SK-N-MC (cell line): ENCODE measurements around the gene DCLK1.
"Not testable (repeated sequence)": the region's sequence is repeated elsewhere in the genome, so short reads cannot be mapped to it uniquely, and the experiment has no call there.

Experiments used
- DNase-seq: peaks from one replicate; pipeline ENCODE4 v3.0.0-alpha.2; 2011; ENCODE audit warnings: low read depth, low spot score
- H3K27ac ChIP-seq: fragments of 200-600 bp; sonication (generic); 2 replicates; pipeline ENCODE4 v1.5.1; 2016; ENCODE audit warnings: mixed run types
- H3K36me3 ChIP-seq: fragments of 200-600 bp; sonication (generic); 2 replicates; pipeline ENCODE4 v1.6.1; 2017; ENCODE audit warnings: antibody characterized with exemption, low read length, mixed read lengths; ENCODE audit not compliant: insufficient read depth
- H3K4me3 ChIP-seq: fragments of 200-600 bp; sonication (generic); 2 replicates; pipeline ENCODE4 v1.5.1; 2016
- H3K9ac ChIP-seq: fragments of 200-600 bp; sonication (generic); 2 replicates; pipeline ENCODE4 v1.8.0; 2017; ENCODE audit warnings: mixed run types, mixed read lengths; ENCODE audit not compliant: insufficient read length
- H3K9me3 ChIP-seq: fragments of 200-600 bp; sonication (generic); 2 replicates; pipeline ENCODE4 v1.6.1; 2017; ENCODE audit warnings: low read depth, mild to moderate bottlenecking, antibody characterized with exemption, low read length, moderate library complexity, mixed read lengths
- EZH2 ChIP-seq: fragments of 200-600 bp; sonication (generic); IDR thresholded peaks from one replicate; pipeline ENCODE4 v1.6.1; 2017; ENCODE audit warnings: antibody characterized with exemption
- FOXP2 ChIP-seq: optimal IDR thresholded peaks from 2 replicates; pipeline ENCODE3; 2011; ENCODE audit warnings: mild to moderate bottlenecking, moderate library complexity; ENCODE audit not compliant: insufficient read depth; ENCODE audit errors: extremely low read length, control extremely low read depth
- POLR2AphosphoS5 ChIP-seq: IDR thresholded peaks from 2 replicates; pipeline ENCODE4 v1.6.1; 2012; ENCODE audit warnings: mild to moderate bottlenecking, low read depth, low read length, borderline replicate concordance

Gene DCLK1

DNA sequence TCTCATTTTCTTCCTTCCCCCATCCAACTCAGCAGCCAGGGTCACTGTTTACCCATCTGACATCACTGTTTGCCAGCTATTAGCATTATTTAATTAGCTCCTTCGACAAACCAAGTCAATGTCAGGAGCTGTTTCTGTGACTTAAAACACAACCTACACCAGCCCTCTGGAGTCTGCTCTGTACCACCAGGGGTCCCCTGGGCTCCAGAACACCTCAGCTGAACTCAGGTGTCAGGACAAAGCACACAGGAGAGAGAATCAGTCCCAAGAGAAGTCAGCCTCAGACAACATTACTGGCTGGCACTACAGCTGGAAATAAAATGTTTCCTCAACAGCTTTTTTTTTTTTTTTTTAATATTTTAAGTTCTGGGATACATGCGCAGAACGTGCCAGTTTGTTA is 45.1 kb downstream of the DCLK1 start:
- Histone ChIP-seq H3K4me3 (no peak overlapping the region), H3K27ac (no peak overlapping the region), H3K9me3 (no peaks in the 10 kb centered on the region), H3K9ac (no peak overlapping the region), H3K36me3 (no peaks in the 10 kb centered on the region)
- TF ChIP-seq EZH2 (no peak), FOXP2 (no peak)
- no peak for DNase-seq

DNA sequence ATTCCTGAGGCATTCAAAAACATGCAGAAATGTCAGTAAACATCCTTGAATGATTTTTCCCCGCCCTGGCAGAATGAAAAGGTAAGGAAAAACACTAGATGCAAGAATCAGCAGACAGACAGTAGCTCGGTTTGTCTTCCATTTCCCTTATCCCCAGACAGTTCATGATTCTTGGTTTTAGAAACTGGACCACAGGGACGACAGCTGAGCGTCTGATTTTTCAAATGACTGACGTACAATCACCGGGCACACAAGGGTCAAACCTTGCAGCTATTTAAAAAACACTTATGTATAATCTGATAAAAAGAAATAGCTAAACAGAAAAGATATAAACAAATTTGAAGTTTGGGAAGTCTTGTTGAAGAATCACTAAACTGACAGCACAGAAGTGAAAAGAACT is 47.1 kb downstream of the DCLK1 start:
- H3K27ac ChIP-seq: no peak overlapping the region
- DNase-seq: no peak
- no peak overlapping the region for H3K9ac ChIP-seq
- no peak for TF ChIP-seq EZH2
- no peak for TF ChIP-seq POLR2AphosphoS5
- no peak for TF ChIP-seq FOXP2
- H3K36me3 ChIP-seq: no peaks in the 10 kb centered on the region
- no peak overlapping the region for H3K4me3 ChIP-seq
- no peaks in the 10 kb centered on the region for H3K9me3 ChIP-seq

DNA sequence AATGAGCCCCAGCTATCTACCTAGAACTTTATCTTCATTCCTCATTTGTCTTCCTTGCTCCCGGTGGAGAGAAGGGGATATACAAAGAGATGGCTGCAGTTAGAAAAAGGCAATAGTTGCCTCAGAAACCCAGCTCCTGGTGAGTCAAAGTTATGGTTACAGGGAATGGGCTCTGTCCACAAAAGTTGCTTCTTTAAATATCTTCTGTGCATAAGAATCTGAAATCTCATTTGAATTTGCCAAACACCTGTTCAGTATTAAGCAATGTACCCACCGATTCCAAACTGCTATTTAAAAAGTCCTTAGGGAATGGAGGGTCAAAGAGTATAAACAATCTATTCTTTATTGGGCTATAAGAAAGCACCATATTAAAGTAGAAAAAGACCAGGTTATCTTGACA is 48.4 kb downstream of the DCLK1 start:
- TF ChIP-seq POLR2AphosphoS5 (no peak), EZH2 (no peak), FOXP2 (no peak)
- DNase-seq: no peak
- no peak overlapping the region for H3K9ac ChIP-seq
- no peak overlapping the region for H3K27ac ChIP-seq
- H3K9me3 ChIP-seq: no peaks in the 10 kb centered on the region
- no peaks in the 10 kb centered on the region for H3K36me3 ChIP-seq
- H3K4me3 ChIP-seq: no peak overlapping the region

DNA sequence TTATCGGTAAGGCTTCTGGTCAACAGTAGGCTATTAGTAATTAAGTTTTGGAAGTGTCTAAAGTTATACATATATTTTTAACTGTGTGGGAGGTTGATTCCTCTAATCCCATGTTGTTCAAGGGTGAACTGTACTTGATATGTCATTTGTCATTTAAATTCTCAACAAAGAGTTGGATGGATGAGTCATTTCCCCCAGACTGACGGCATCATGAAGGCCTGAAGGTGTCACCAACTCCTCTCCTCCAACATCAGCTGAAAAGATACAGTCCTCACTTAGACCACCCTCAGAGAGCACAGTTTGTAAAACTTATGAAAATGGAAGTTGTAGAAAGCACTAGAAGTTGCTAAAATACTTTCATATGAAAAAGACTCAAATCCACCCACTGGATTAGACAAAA is 48.8 kb downstream of the DCLK1 start:
- H3K4me3 ChIP-seq: no peak overlapping the region
- TF ChIP-seq FOXP2 (no peak), POLR2AphosphoS5 (no peak)
- H3K36me3 ChIP-seq: no peaks in the 10 kb centered on the region
- no peak overlapping the region for H3K9ac ChIP-seq
- H3K27ac ChIP-seq: no peak overlapping the region
- DNase-seq: no peak
- H3K9me3 ChIP-seq: no peaks in the 10 kb centered on the region

DNA sequence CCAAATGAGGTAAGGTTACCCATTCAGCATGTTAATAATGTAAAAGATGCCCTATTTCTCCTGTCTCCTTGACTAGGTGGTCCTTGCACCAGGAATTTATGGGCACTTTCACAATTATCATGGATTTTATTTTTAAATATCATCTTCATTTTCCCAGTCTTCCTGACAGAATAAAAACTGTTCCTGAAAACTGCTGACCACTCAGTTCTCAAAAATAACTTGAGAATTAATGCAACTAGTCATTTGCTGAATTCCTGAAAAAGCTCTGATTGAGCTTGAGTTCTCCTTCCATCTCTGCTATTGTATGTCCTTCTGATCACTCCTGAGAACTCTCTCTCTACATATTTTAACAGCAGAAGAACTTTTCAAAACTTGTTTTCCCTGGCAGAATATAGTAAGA is 55.0 kb downstream of the DCLK1 start:
- no peak overlapping the region for H3K9ac ChIP-seq
- H3K9me3 ChIP-seq: no peaks in the 10 kb centered on the region
- no peak overlapping the region for H3K4me3 ChIP-seq
- H3K27ac ChIP-seq: no peak overlapping the region
- H3K36me3 ChIP-seq: no peaks in the 10 kb centered on the region
- no peak for DNase-seq
- TF ChIP-seq POLR2AphosphoS5 (no peak), FOXP2 (no peak), EZH2 (no peak)

DNA sequence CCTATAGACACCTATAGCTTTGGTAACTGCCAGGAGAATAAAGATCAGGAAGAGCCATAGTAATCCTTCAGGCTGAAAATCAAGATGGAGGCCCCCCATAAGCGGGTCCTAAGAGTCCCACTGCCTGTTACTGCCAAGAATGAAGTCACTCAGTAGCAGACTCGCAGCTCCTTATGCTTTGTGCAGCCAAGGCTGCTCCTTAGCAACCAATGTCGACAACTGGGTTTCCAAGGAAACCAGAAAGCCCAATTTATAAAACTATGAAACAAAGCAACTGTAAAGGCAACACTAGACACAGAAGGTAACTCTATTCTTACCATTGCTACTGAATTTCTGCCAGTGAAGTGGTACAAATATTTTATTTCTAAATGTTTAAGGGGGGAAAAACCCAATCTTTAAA is 56.5 kb downstream of the DCLK1 start:
- TF ChIP-seq EZH2 (no peak), POLR2AphosphoS5 (no peak), FOXP2 (no peak)
- no peaks in the 10 kb centered on the region for H3K36me3 ChIP-seq
- DNase-seq: no peak
- no peak overlapping the region for H3K9ac ChIP-seq
- H3K9me3 ChIP-seq: no peaks in the 10 kb centered on the region
- H3K4me3 ChIP-seq: no peak overlapping the region
- no peak overlapping the region for H3K27ac ChIP-seq

DNA sequence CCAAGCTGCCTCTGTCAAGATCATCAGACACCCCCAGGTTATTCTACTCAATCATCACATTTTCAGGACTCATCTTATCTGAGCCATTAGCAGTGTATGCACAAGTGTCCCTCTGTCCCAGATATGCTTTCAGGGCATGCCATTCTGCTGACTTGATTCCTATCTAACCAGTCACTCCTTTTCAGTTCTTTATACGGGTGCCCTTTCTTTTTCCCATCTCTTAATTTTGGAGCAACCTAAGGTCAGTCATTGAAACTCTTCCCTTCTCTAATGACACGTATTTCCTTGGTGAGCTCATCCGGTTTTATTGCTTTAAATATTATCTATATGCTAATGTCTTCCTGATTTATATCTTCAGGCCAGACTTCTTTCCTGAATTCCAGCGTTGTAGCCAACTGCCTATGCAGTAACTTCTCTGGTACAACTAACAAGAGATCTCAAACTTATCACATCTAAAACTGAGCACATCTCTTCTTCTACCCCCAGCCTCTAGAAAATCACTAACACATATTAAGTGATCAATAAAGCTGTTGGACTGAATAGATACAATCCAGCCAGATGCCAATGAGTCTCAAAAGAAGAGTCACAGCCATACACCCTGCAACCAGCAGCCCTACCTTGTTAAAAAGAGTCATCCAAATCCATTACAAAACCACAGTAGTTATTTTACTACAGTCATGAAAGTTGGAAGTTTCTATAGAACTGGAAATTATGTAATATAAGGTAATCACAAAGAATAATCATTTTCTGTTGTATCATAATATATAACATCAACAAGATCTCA is 58.8 kb downstream of the DCLK1 start:
- H3K36me3 ChIP-seq: no peaks in the 10 kb centered on the region
- H3K4me3 ChIP-seq: no peak overlapping the region
- DNase-seq: no peak
- H3K9ac ChIP-seq: no peak overlapping the region
- TF ChIP-seq FOXP2 (no peak), POLR2AphosphoS5 (no peak), EZH2 (no peak)
- no peak overlapping the region for H3K27ac ChIP-seq
- no peaks in the 10 kb centered on the region for H3K9me3 ChIP-seq

DNA sequence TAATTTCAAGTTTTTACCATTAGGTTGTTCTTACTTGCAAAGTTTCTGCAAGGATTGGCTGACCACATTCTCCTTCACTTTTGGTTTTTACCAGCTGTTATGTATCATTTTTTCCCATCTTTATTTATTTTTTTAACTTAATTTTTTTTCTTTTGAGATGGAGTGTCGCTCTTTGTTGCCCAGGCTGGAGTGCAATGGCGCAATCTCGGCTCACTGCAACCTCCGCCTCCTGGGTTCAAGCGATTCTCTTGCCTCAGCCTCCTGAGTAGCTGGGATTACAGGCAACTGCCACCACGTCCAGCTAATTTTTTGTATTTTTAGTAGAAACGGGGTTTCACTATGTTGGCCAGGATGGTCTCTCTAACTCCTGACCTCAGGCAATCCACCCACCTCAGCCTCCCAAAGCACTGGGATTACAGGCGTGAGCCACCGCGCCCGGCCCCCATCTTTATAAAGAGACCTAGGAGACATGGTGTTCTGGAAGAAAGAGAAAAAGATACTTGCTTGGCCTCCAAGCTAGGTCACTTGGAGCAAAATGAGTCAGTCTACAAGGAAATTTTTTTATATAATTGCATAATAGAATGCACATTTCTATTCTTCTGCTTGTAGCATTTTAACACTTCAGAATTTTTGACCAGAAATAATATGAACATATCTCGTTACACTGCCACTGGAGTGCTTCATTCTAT is 60.5 kb downstream of the DCLK1 start:
- H3K36me3 ChIP-seq, H3K9ac ChIP-seq, H3K27ac ChIP-seq, H3K9me3 ChIP-seq, DNase-seq, H3K4me3 ChIP-seq: not testable (repeated sequence)

DNA sequence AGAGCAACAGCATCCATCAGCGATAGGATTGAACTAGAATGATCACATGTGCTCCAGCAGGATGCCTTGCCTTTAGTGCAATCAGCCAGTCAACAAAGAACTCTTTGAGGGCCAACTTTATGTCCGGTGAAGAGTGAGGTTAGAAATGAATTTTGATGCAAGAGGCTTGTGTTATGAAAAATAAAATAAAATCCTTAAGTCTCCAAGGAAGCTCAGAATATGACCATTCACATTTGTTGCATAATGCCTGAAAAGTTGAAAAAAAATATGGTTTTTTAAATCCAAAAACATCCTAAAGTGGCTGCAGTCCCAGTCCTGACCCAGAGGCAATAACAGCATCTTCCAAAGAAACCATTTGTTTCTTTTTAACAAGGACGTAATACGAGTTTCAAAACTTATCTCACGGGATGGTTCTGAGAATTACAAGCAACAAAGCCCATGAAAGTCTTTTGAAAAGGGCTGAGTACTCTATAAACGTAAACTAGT is 61.3 kb downstream of the DCLK1 start:
- Histone ChIP-seq H3K9ac (no peak overlapping the region), H3K36me3 (no peaks in the 10 kb centered on the region), H3K27ac (no peak overlapping the region), H3K4me3 (no peak overlapping the region), H3K9me3 (no peaks in the 10 kb centered on the region)
- TF ChIP-seq FOXP2 (no peak), POLR2AphosphoS5 (no peak), EZH2 (no peak)
- DNase-seq: no peak
